SK-N-SH treated with all-trans-retinoic acid at 6 μM for 48 hours (cell line): ENCODE results near the gene GPR26.

Experiments
- ATAC-seq: fragments of 200-7000 bp; cut with Tn5 transposase; 3 replicates; pipeline ENCODE4 v1.9.1; 2020; ENCODE audit warnings: mild to moderate bottlenecking, moderate library complexity
- ARNTL ChIP-seq: fragments of 450-650 bp; formaldehyde crosslinking; IDR thresholded peaks from 2 replicates; pipeline ENCODE4 v1.5.0; 2020; ENCODE audit warnings: low read depth, mild to moderate bottlenecking, moderate library complexity, borderline replicate concordance
- BACH2 ChIP-seq: fragments of 250-450 bp; sonication (Bioruptor Pico); IDR thresholded peaks from 2 replicates; pipeline ENCODE4 v1.9.0; 2021; ENCODE audit warnings: mild to moderate bottlenecking, borderline replicate concordance
- CSDC2 ChIP-seq: fragments of 250-450 bp; sonication (Bioruptor Pico); IDR thresholded peaks from 2 replicates; pipeline ENCODE4 v1.5.0; 2020; ENCODE audit warnings: mild to moderate bottlenecking, moderate library complexity
- ESRRG ChIP-seq: fragments of 250-450 bp; sonication (Bioruptor Pico); IDR thresholded peaks from 2 replicates; pipeline ENCODE4 v1.6.1; 2021; ENCODE audit warnings: mild to moderate bottlenecking
- GLIS3 ChIP-seq: fragments of 250-450 bp; sonication (Bioruptor Pico); IDR thresholded peaks from 2 replicates; pipeline ENCODE4 v1.5.0; 2020; ENCODE audit warnings: mild to moderate bottlenecking, moderate library complexity
- ISL1 ChIP-seq: fragments of 250-450 bp; sonication (Bioruptor Pico); IDR thresholded peaks from 2 replicates; pipeline ENCODE4 v2.1.2; 2022; ENCODE audit warnings: mild to moderate bottlenecking, moderate library complexity
- OSR1 ChIP-seq: fragments of 250-450 bp; sonication (Bioruptor Pico); IDR thresholded peaks from 2 replicates; pipeline ENCODE4 v1.8.0; 2022; ENCODE audit warnings: moderate library complexity, mild to moderate bottlenecking, inconsistent platforms
- PPARA ChIP-seq: fragments of 250-450 bp; sonication (Bioruptor Pico); IDR thresholded peaks from 2 replicates; pipeline ENCODE4 v1.5.0; 2020; ENCODE audit warnings: mild to moderate bottlenecking, borderline replicate concordance
- SNAI2 ChIP-seq: fragments of 250-450 bp; sonication (Bioruptor Pico); IDR thresholded peaks from 2 replicates; pipeline ENCODE4 v1.5.0; 2020; ENCODE audit warnings: mild to moderate bottlenecking, moderate library complexity
- TOX ChIP-seq: fragments of 250-450 bp; sonication (Bioruptor Pico); IDR thresholded peaks from 2 replicates; pipeline ENCODE4 v1.8.0; 2021; ENCODE audit warnings: mild to moderate bottlenecking, moderate library complexity, borderline replicate concordance
- ZC3H10 ChIP-seq: fragments of 250-450 bp; sonication (Bioruptor Pico); IDR thresholded peaks from 2 replicates; pipeline ENCODE4 v1.5.1; 2021; ENCODE audit warnings: mild to moderate bottlenecking, moderate library complexity
- ZFP3 ChIP-seq: fragments of 250-450 bp; sonication (Bioruptor Pico); IDR thresholded peaks from 2 replicates; pipeline ENCODE4 v1.5.0; 2020; ENCODE audit warnings: mild to moderate bottlenecking, moderate library complexity
- ZFP30 ChIP-seq: fragments of 450-650 bp; formaldehyde crosslinking; IDR thresholded peaks from 2 replicates; pipeline ENCODE4 v1.5.0; 2022; ENCODE audit warnings: mild to moderate bottlenecking, moderate library complexity
- ZNF565 ChIP-seq: fragments of 450-650 bp; formaldehyde crosslinking; conservative IDR thresholded peaks from 2 replicates; pipeline ENCODE4 v1.5.0; 2020; ENCODE audit warnings: low read depth, mild to moderate bottlenecking, moderate library complexity
- ZNF8 ChIP-seq: fragments of 450-650 bp; formaldehyde crosslinking; IDR thresholded peaks from 2 replicates; pipeline ENCODE4 v1.5.0; 2020; ENCODE audit warnings: mild to moderate bottlenecking, moderate library complexity
- TF ChIP-seq, protein P1 (sequence below): fragments of 250-450 bp; sonication (Bioruptor Pico); IDR thresholded peaks from 2 replicates; pipeline ENCODE4 v1.5.0; 2020; ENCODE audit warnings: mild to moderate bottlenecking, moderate library complexity
- TF ChIP-seq, protein P2 (sequence below): fragments of 250-450 bp; sonication (Bioruptor Pico); IDR thresholded peaks from 2 replicates; pipeline ENCODE4 v1.8.0; 2021; ENCODE audit warnings: low read depth, mild to moderate bottlenecking, moderate library complexity, borderline replicate concordance
- TF ChIP-seq, protein P3 (sequence below): fragments of 250-450 bp; sonication (Bioruptor Pico); IDR thresholded peaks from 2 replicates; pipeline ENCODE4 v1.5.1; 2021; ENCODE audit warnings: mild to moderate bottlenecking, moderate library complexity
- TF ChIP-seq, protein P4 (sequence below): fragments of 250-450 bp; sonication (Bioruptor Pico); IDR thresholded peaks from 2 replicates; pipeline ENCODE4 v1.8.0; 2020; ENCODE audit warnings: mild to moderate bottlenecking, moderate library complexity, borderline replicate concordance

Gene GPR26

DNA sequence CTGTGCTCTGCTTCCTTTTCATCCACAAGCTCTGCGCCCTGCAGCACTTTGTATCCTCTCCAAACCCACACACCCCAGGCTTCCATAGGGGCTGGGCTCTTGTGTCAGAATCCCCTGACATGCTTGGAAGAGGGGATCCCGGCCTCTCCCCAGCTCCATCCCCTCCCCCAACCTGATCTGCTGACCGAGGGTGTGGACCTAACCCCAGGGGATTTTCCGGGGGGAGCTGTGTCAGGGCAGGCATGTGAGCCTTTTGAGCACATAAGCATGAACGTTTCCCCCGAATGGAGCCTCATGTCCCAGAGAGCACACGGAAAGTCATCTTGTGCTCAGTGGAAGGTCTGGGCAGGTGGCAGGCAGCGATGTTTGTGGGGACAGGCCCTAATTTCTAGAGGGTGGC lies 17.7 kb downstream of the GPR26 start (continued):
- TF ChIP-seq, protein P1, sequence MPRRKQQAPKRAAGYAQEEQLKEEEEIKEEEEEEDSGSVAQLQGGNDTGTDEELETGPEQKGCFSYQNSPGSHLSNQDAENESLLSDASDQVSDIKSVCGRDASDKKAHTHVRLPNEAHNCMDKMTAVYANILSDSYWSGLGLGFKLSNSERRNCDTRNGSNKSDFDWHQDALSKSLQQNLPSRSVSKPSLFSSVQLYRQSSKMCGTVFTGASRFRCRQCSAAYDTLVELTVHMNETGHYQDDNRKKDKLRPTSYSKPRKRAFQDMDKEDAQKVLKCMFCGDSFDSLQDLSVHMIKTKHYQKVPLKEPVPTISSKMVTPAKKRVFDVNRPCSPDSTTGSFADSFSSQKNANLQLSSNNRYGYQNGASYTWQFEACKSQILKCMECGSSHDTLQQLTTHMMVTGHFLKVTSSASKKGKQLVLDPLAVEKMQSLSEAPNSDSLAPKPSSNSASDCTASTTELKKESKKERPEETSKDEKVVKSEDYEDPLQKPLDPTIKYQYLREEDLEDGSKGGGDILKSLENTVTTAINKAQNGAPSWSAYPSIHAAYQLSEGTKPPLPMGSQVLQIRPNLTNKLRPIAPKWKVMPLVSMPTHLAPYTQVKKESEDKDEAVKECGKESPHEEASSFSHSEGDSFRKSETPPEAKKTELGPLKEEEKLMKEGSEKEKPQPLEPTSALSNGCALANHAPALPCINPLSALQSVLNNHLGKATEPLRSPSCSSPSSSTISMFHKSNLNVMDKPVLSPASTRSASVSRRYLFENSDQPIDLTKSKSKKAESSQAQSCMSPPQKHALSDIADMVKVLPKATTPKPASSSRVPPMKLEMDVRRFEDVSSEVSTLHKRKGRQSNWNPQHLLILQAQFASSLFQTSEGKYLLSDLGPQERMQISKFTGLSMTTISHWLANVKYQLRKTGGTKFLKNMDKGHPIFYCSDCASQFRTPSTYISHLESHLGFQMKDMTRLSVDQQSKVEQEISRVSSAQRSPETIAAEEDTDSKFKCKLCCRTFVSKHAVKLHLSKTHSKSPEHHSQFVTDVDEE (CRISPR knock-in tag): no peak
- TF ChIP-seq, all 23 proteins: peak for 0

DNA sequence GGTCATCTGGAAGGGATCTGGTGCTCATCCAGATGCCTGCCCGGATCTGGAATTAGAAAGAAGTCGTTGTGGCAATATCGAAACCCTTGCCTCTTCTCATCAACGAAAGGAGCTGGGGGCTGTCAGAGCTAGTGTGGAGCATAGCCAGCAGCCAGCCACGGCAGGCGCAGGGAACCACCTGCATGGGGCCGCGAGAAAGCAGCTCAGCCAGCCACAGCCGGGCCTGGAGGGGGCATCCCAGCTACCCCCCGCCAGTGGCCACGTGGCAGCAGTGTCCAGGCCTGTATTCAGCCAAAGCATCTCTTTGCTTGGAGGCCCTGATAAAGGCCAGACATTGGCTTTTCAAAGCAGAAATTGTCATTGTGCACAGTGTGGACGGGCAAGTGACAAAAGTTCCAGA lies 19.1 kb downstream of the GPR26 start:
- TF ChIP-seq ESRRG (CRISPR knock-in tag): no peak
- no peak for TF ChIP-seq ZFP3 (CRISPR knock-in tag)
- no peak for TF ChIP-seq TOX (CRISPR knock-in tag)
- TF ChIP-seq, protein P1 (CRISPR knock-in tag): no peak
- no peak for TF ChIP-seq ARNTL (CRISPR knock-in tag)
- no peak for TF ChIP-seq ISL1 (CRISPR knock-in tag)
- TF ChIP-seq, protein P2, sequence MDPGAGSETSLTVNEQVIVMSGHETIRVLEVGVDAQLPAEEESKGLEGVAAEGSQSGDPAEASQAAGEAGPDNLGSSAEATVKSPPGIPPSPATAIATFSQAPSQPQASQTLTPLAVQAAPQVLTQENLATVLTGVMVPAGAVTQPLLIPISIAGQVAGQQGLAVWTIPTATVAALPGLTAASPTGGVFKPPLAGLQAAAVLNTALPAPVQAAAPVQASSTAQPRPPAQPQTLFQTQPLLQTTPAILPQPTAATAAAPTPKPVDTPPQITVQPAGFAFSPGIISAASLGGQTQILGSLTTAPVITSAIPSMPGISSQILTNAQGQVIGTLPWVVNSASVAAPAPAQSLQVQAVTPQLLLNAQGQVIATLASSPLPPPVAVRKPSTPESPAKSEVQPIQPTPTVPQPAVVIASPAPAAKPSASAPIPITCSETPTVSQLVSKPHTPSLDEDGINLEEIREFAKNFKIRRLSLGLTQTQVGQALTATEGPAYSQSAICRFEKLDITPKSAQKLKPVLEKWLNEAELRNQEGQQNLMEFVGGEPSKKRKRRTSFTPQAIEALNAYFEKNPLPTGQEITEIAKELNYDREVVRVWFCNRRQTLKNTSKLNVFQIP (CRISPR knock-in tag): no peak
- TF ChIP-seq CSDC2 (CRISPR knock-in tag): no peak
- TF ChIP-seq PPARA: no peak
- no peak for TF ChIP-seq SNAI2
- no peak for TF ChIP-seq BACH2 (CRISPR knock-in tag)
- TF ChIP-seq OSR1 (CRISPR knock-in tag): no peak
- no peak for TF ChIP-seq ZFP30 (CRISPR knock-in tag)
- TF ChIP-seq ZNF565 (CRISPR knock-in tag): no peak
- TF ChIP-seq, protein P3, sequence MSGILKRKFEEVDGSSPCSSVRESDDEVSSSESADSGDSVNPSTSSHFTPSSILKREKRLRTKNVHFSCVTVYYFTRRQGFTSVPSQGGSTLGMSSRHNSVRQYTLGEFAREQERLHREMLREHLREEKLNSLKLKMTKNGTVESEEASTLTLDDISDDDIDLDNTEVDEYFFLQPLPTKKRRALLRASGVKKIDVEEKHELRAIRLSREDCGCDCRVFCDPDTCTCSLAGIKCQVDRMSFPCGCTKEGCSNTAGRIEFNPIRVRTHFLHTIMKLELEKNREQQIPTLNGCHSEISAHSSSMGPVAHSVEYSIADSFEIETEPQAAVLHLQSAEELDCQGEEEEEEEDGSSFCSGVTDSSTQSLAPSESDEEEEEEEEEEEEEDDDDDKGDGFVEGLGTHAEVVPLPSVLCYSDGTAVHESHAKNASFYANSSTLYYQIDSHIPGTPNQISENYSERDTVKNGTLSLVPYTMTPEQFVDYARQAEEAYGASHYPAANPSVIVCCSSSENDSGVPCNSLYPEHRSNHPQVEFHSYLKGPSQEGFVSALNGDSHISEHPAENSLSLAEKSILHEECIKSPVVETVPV (CRISPR knock-in tag): no peak
- TF ChIP-seq, protein P4, sequence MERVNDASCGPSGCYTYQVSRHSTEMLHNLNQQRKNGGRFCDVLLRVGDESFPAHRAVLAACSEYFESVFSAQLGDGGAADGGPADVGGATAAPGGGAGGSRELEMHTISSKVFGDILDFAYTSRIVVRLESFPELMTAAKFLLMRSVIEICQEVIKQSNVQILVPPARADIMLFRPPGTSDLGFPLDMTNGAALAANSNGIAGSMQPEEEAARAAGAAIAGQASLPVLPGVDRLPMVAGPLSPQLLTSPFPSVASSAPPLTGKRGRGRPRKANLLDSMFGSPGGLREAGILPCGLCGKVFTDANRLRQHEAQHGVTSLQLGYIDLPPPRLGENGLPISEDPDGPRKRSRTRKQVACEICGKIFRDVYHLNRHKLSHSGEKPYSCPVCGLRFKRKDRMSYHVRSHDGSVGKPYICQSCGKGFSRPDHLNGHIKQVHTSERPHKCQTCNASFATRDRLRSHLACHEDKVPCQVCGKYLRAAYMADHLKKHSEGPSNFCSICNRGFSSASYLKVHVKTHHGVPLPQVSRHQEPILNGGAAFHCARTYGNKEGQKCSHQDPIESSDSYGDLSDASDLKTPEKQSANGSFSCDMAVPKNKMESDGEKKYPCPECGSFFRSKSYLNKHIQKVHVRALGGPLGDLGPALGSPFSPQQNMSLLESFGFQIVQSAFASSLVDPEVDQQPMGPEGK (CRISPR knock-in tag): no peak
- no peak for TF ChIP-seq GLIS3 (CRISPR knock-in tag)
- ATAC-seq: no peak

DNA sequence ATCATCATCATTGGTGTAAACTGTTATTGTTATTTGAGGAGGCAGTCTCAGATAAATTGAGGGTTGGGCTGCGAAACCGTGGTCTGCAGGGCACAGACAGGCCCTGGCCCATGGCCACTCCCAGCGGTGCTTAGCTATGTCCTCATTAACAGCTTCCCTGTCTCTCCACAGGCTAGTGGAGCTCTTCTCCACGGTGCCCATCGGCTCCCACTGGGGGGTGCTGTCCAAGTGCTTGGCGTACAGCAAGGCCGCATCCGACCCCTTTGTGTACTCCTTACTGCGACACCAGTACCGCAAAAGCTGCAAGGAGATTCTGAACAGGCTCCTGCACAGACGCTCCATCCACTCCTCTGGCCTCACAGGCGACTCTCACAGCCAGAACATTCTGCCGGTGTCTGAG lies 21.6 kb downstream of the GPR26 start:
- no peak for TF ChIP-seq CSDC2 (CRISPR knock-in tag)
- TF ChIP-seq, protein P4 (CRISPR knock-in tag): no peak
- no peak for TF ChIP-seq ARNTL (CRISPR knock-in tag)
- no peak for TF ChIP-seq ZNF565 (CRISPR knock-in tag)
- TF ChIP-seq, protein P3 (CRISPR knock-in tag): no peak
- TF ChIP-seq ZFP3 (CRISPR knock-in tag): no peak
- TF ChIP-seq, protein P1 (CRISPR knock-in tag): no peak
- no peak for TF ChIP-seq OSR1 (CRISPR knock-in tag)
- TF ChIP-seq SNAI2: no peak
- no peak for TF ChIP-seq ZNF8 (CRISPR knock-in tag)
- no peak for TF ChIP-seq GLIS3 (CRISPR knock-in tag)
- no peak for TF ChIP-seq ZC3H10 (CRISPR knock-in tag)
- no peak for ATAC-seq
